Right lobe of liver (tissue), 4 donors: Measurements from ENCODE around the gene CHAMP1.
"Not testable (repeated sequence)": the region's sequence is repeated elsewhere in the genome, so short reads cannot be mapped to it uniquely, and the experiment has no call there.

ENCODE experiments used
- POLR2A ChIP-seq: fragments of 450-650 bp; IDR thresholded peaks from one replicate; pipeline ENCODE4 v1.6.1; 2017; ENCODE audit warnings: antibody characterized with exemption, mild to moderate bottlenecking
- TF ChIP-seq, protein P1 (sequence below), 4 donors: fragments of 200-600 bp in 3 of 4; fragments of 450-650 bp in 1 of 4; IDR thresholded peaks; one replicate each; pipeline versions ENCODE4 v1.5.1 to v1.8.0; 2016 to 2022; ENCODE audit warnings: antibody characterized with exemption in 4 of 4, mild to moderate bottlenecking in 2 of 4
- donor health status: DM: no; HTN: no; CAD: no.
- donor health status: DM: no; HTN: no; CAD: no.
- donor health status: DM: no; HTN: yes; CAD: no.

DNA sequence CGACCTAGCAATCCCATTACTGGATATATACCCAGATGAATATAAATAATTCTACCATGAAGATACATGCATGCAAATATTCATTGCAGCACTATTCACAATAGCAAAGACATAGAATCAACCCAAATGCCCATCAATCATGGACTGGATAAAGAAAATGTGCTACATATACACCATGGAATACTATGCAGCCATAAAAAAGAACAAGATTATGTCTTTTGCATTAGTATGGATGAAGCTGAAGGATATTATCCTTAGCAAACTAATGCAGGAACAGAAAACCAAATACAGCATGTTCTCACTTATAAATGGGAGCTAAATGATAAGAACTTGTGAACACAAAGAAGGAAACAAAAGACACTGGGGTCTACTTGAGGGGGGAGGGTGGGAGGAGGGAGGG lies 22.2 kb downstream of the CHAMP1 start:
- TF ChIP-seq, protein P1, sequence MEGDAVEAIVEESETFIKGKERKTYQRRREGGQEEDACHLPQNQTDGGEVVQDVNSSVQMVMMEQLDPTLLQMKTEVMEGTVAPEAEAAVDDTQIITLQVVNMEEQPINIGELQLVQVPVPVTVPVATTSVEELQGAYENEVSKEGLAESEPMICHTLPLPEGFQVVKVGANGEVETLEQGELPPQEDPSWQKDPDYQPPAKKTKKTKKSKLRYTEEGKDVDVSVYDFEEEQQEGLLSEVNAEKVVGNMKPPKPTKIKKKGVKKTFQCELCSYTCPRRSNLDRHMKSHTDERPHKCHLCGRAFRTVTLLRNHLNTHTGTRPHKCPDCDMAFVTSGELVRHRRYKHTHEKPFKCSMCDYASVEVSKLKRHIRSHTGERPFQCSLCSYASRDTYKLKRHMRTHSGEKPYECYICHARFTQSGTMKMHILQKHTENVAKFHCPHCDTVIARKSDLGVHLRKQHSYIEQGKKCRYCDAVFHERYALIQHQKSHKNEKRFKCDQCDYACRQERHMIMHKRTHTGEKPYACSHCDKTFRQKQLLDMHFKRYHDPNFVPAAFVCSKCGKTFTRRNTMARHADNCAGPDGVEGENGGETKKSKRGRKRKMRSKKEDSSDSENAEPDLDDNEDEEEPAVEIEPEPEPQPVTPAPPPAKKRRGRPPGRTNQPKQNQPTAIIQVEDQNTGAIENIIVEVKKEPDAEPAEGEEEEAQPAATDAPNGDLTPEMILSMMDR (IDR thresholded peaks at IDR 0.05), result not testable (repeated sequence)
- TF ChIP-seq POLR2A, result not testable (repeated sequence)
